Lung (tissue), 12 donors: Measurements from ENCODE around the gene VWA3A. TPM values are rescaled to one million over a fixed set of nuclear protein-coding genes. Genes with fewer than 3 reads are reported as not detected.

Source experiments
- ATAC-seq: fragments of 200-7000 bp; cut with Tn5 transposase; one replicate; pipeline ENCODE4 v1.9.1; 2020; ENCODE audit warnings: moderate number of reproducible peaks; ENCODE audit not compliant: insufficient read depth, low FRiP score
- DNase-seq, 3 donors: peaks; one replicate each; pipeline ENCODE4 v3.0.0-alpha.2; 2013 to 2017
- H3K27ac ChIP-seq, 2 donors: one replicate each; pipeline ENCODE4 v1.5.1; 2013; ENCODE audit warnings: mild to moderate bottlenecking in 2 of 2, moderate library complexity in 2 of 2, control low read depth in 1 of 2, inconsistent platforms in 1 of 2, low read depth in 1 of 2, low read length in 1 of 2
- H3K27me3 ChIP-seq, 3 donors: one replicate each; pipeline ENCODE4 v1.5.1; 2013; ENCODE audit warnings: low read length in 2 of 3; ENCODE audit not compliant: control insufficient read depth in 3 of 3, insufficient read depth in 3 of 3
- H3K36me3 ChIP-seq, 4 donors: one replicate each; pipeline ENCODE4 v1.5.1; 2013; ENCODE audit warnings: low read length in 4 of 4, mild to moderate bottlenecking in 1 of 4, moderate library complexity in 1 of 4; ENCODE audit not compliant: control insufficient read depth in 4 of 4, insufficient read depth in 4 of 4
- H3K4me1 ChIP-seq, 5 donors: one replicate each; pipeline ENCODE4 v1.5.1; 2013; ENCODE audit warnings: low read length in 5 of 5, mild to moderate bottlenecking in 2 of 5, moderate library complexity in 1 of 5; ENCODE audit not compliant: control insufficient read depth in 5 of 5, insufficient read depth in 5 of 5
- H3K4me3 ChIP-seq: one replicate; pipeline ENCODE4 v1.5.1; 2013; ENCODE audit warnings: mild to moderate bottlenecking, control low read depth, moderate library complexity
- H3K9ac ChIP-seq, 2 donors: one replicate each; pipeline ENCODE4 v1.5.1; 2013; ENCODE audit warnings: low read length in 2 of 2, control low read depth in 1 of 2; ENCODE audit not compliant: insufficient read depth in 1 of 2
- H3K9me3 ChIP-seq, 4 donors: one replicate each; pipeline ENCODE4 v1.5.1; 2013; ENCODE audit warnings: low read length in 3 of 4, mild to moderate bottlenecking in 1 of 4, moderate library complexity in 1 of 4; ENCODE audit not compliant: control insufficient read depth in 4 of 4, insufficient read depth in 3 of 4
- WGBS, 2 donors: extraction: QIAGEN DNeasy Blood & Tissue Kit; methylation state at CpG; one replicate each; pipeline ENCODE4 v1.1.7; 2013; 5-methylcytosine and 5-hydroxymethylcytosine counted together
- polyA plus RNA-seq, 2 donors: library from polyadenylated mRNA; stranded (reverse); fragments of 200-250 nt; gene quantifications; one replicate each; pipeline ENCODE4 v1.2.1, GENCODE V29; 2013
- total RNA-seq, 2 donors: library from RNA; depleted of rRNA in 1 of 2; stranded (reverse); fragments of >200 nt in 1 of 2; gene quantifications; one replicate each; pipeline ENCODE4 v1.2.1, GENCODE V29; 2014 to 2021
- TF ChIP-seq, protein P1 (sequence below): IDR thresholded peaks from 2 replicates; pipeline ENCODE4 v1.5.1; 2012; ENCODE audit warnings: mild to moderate bottlenecking; ENCODE audit errors: control extremely low read depth, extremely low read depth
- donor health status: control.
- donor health status: control.
- donor health status: Bipolar disorder and iron deficiency.
- donor health status: healthy.
- donor health status: DM: yes; HTN: yes; CAD: no.

VWA3A gene
- total and polyA plus RNA-seq, 4 donors = 2.4 to 15.1 (median 8.7) TPM

DNA sequence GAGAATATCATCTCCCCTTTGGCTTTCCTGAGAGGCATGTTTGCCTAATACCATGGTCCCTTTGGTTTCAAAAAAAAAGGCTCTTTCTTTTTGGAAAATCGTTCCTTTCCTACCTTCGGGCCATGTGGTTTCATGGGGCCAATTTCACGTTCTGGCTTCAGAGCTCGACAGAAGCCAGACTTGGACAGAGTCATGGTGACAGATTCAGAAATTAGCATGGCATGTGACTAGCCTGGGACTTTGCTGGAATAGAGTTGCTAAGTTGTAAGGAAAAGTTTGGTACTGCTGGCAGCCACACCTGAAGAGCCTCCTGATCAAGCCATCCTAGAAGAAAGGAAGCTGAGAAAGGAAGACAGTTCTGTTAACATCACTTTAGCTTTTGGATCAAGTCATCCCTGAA, 2.4 kb upstream of the VWA3A start:
- no peak overlapping the region for H3K4me3 ChIP-seq
- 93% methylated on average over 4 of the region's 4 CpGs for WGBS, 2 donors
- no peaks in the 10 kb centered on the region for H3K9me3 ChIP-seq
- TF ChIP-seq, protein P1, sequence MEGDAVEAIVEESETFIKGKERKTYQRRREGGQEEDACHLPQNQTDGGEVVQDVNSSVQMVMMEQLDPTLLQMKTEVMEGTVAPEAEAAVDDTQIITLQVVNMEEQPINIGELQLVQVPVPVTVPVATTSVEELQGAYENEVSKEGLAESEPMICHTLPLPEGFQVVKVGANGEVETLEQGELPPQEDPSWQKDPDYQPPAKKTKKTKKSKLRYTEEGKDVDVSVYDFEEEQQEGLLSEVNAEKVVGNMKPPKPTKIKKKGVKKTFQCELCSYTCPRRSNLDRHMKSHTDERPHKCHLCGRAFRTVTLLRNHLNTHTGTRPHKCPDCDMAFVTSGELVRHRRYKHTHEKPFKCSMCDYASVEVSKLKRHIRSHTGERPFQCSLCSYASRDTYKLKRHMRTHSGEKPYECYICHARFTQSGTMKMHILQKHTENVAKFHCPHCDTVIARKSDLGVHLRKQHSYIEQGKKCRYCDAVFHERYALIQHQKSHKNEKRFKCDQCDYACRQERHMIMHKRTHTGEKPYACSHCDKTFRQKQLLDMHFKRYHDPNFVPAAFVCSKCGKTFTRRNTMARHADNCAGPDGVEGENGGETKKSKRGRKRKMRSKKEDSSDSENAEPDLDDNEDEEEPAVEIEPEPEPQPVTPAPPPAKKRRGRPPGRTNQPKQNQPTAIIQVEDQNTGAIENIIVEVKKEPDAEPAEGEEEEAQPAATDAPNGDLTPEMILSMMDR = no peak
- no peak overlapping the region for H3K9ac ChIP-seq
- H3K36me3 ChIP-seq = peaks cover 0 to 6% (median 4%) of the 10 kb centered on the region in 4 donors
- H3K27me3 ChIP-seq = no peaks in the 10 kb centered on the region
- DNase-seq (no peak), ATAC-seq (no peak)
- peaks cover 3 to 18% (median 5%) of the 10 kb centered on the region in 5 donors for H3K4me1 ChIP-seq
- no peak overlapping the region for H3K27ac ChIP-seq

DNA sequence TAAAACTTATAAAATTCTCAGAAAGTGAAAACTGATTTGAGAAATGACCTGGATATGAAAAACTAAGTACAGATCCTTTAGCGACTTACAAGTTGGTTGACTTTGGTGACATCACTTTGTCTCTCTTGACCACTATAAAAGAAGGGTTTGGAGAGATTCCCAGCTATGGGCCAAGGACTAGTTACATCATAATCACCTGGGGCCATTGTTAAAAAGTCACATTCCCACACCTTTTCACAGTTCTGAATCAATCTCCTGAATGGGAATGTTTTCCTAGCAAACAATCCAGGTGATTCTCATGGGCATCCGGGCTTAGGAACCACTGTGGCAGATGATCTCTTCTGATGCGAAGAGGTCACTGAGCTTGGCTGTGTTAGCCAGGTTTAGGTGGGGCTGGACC, 620 bp upstream of the VWA3A start:
- Histone ChIP-seq H3K4me1 (peaks cover 3 to 18% (median 5%) of the 10 kb centered on the region in 5 donors), H3K36me3 (peaks cover 0 to 5% (median 2%) of the 10 kb centered on the region in 4 donors), H3K4me3 (no peak overlapping the region), H3K9ac (no peak overlapping the region), H3K27ac (no peak overlapping the region), H3K27me3 (no peaks in the 10 kb centered on the region), H3K9me3 (no peaks in the 10 kb centered on the region)
- ATAC-seq (no peak), DNase-seq (no peak)
- WGBS, 2 donors = 85 to 94% methylated on average over 3 of the region's 3 CpGs
- TF ChIP-seq, protein P1 = no peak

DNA sequence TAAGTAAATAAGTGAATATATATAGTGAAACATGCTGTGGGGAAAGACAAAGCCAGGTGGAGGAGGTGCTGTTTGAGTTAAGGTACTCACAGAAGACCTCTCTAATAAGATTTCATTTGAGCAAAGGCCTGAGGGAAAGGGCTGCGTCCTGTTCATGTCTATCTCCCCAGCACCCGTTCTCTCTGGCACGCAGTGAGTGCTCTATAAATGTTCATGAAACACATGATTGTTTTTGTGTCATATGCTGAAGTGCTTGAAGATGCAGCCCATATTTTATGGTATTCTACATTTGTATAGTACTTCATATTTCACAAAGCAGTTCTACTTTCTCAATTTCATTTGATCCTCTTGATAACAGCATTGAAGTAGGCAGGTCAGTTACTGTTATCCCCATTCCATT, 990 bp downstream of the VWA3A start:
- Histone ChIP-seq H3K9ac (no peak overlapping the region), H3K36me3 (peaks cover 0 to 3% (median 0%) of the 10 kb centered on the region in 4 donors), H3K4me1 (peaks cover 3 to 18% (median 5%) of the 10 kb centered on the region in 5 donors), H3K27ac (no peak overlapping the region), H3K4me3 (no peak overlapping the region), H3K9me3 (no peaks in the 10 kb centered on the region), H3K27me3 (no peaks in the 10 kb centered on the region)
- peak in 1 of 3 donors; percentile 55 for DNase-seq
- TF ChIP-seq, protein P1 = no peak
- WGBS, 2 donors = 64 to 80% methylated on average over 3 of the region's 3 CpGs
- ATAC-seq = no peak

DNA sequence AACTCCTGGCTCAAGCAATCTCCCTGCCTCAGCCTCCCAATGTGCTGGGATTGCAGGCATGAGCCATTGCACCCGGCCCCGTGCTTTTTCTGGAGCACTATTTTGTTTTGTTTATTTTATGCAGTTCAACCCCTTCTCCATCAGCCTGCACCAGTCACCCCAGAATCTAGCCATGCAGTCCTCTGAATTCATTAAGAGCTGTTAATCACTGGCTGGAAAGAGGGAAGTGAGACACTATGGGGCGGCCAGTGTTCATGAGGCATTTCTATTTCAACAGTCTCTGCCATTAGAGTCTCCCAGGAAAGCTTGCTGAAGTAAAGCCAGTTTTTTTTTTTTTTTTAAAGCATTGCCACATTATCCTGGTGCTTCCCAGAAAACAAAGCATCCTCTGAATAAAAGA, 1.7 kb downstream of the VWA3A start:
- ATAC-seq = no peak
- H3K4me1 ChIP-seq = peaks cover 3 to 18% (median 5%) of the 10 kb centered on the region in 5 donors

More for the DNA sequence above, 1.7 kb downstream of the VWA3A start:
- Histone ChIP-seq H3K27me3 (no peaks in the 10 kb centered on the region), H3K4me3 (no peak overlapping the region), H3K27ac (no peak overlapping the region), H3K9ac (no peak overlapping the region), H3K36me3 (peaks cover 0 to 2% (median 0%) of the 10 kb centered on the region in 4 donors), H3K9me3 (no peaks in the 10 kb centered on the region)
- TF ChIP-seq, protein P1 = no peak
- WGBS, 2 donors = 60 to 67% methylated on average over 3 of the region's 3 CpGs
- peak in 1 of 3 donors; percentile 27 for DNase-seq
